Ishikawa (cell line): ENCODE results near the gene VPS26C.

Source experiments
- RAD21 ChIP-seq: IDR thresholded peaks from 2 replicates; pipeline ENCODE4 v1.6.1; 2012; ENCODE audit warnings: low read depth
- ZBTB7A ChIP-seq: IDR thresholded peaks from 2 replicates; pipeline ENCODE4 v1.6.1; 2012; ENCODE audit warnings: low read depth
- TF ChIP-seq, protein P1 (sequence below): IDR thresholded peaks from 2 replicates; pipeline ENCODE4 v1.6.1; 2012
- TF ChIP-seq, protein P2 (sequence below): IDR thresholded peaks from 2 replicates; pipeline ENCODE4 v1.6.1; 2012

DNA sequence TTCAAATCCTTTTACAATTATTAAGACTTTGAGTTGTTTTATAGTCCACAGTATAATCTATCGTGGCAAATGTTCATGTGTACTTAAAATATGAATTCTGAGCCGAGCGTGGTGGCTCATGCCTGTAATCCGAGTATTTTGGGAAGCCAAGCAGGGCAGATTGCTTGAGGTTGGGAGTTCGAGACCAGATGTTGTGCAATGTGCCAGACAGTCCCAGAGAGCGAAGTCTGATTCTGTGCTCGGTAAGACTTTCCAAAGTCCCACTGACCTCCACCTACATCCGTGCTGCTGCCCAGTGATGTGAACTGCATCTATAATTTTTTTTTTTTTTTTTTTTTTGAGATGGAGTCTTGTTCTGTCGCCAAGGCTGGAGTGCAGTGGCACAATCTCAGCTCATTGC lies 52.2 kb downstream of the VPS26C start:
- TF ChIP-seq, protein P1, sequence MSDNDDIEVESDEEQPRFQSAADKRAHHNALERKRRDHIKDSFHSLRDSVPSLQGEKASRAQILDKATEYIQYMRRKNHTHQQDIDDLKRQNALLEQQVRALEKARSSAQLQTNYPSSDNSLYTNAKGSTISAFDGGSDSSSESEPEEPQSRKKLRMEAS = no peak
- TF ChIP-seq, protein P2, sequence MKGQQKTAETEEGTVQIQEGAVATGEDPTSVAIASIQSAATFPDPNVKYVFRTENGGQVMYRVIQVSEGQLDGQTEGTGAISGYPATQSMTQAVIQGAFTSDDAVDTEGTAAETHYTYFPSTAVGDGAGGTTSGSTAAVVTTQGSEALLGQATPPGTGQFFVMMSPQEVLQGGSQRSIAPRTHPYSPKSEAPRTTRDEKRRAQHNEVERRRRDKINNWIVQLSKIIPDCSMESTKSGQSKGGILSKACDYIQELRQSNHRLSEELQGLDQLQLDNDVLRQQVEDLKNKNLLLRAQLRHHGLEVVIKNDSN = no peak
- TF ChIP-seq RAD21 (no peak), ZBTB7A (no peak)
